Skeletal muscle tissue (tissue), 4 donors: ENCODE data around the gene NOL9. TPM values are rescaled to one million over a fixed set of nuclear protein-coding genes. Genes with fewer than 3 reads are reported as not detected.

Source experiments
- H3K27ac ChIP-seq: one replicate; pipeline ENCODE4 v1.7.0; 2013; ENCODE audit warnings: mild to moderate bottlenecking, low read depth, low read length, inconsistent platforms
- H3K27me3 ChIP-seq, 3 donors: one replicate each; pipeline ENCODE4 v1.7.0; 2013; ENCODE audit warnings: low read length in 3 of 3; ENCODE audit not compliant: control insufficient read depth in 3 of 3, insufficient read depth in 3 of 3
- H3K36me3 ChIP-seq, 3 donors: one replicate each; pipeline ENCODE4 v1.7.0; 2013; ENCODE audit warnings: low read length in 3 of 3; ENCODE audit not compliant: control insufficient read depth in 3 of 3, insufficient read depth in 3 of 3
- H3K4me1 ChIP-seq, 3 donors: one replicate each; pipeline ENCODE4 v1.7.0; 2013; ENCODE audit warnings: low read length in 3 of 3, mild to moderate bottlenecking in 3 of 3; ENCODE audit not compliant: control insufficient read depth in 3 of 3, insufficient read depth in 3 of 3
- H3K4me3 ChIP-seq, 3 donors: one replicate each; pipeline ENCODE4 v1.7.0; 2013; ENCODE audit warnings: low read length in 3 of 3
- H3K9ac ChIP-seq, 3 donors: one replicate each; pipeline ENCODE4 v1.7.0; 2013; ENCODE audit warnings: low read length in 3 of 3, mild to moderate bottlenecking in 3 of 3, moderate library complexity in 2 of 3, low read depth in 1 of 3
- H3K9me3 ChIP-seq, 3 donors: one replicate each; pipeline ENCODE4 v1.7.0; 2013; ENCODE audit warnings: low read length in 3 of 3; ENCODE audit not compliant: control insufficient read depth in 3 of 3
- total RNA-seq: library from RNA; depleted of rRNA; stranded (reverse); fragments of >200 nt; gene quantifications from one replicate; pipeline ENCODE4 v1.2.3, GENCODE V29; 2014
- donor health status: Osteomylitis.

The NOL9 gene
- total RNA-seq, 1 donor from 2014 or later: 24.0 TPM

DNA sequence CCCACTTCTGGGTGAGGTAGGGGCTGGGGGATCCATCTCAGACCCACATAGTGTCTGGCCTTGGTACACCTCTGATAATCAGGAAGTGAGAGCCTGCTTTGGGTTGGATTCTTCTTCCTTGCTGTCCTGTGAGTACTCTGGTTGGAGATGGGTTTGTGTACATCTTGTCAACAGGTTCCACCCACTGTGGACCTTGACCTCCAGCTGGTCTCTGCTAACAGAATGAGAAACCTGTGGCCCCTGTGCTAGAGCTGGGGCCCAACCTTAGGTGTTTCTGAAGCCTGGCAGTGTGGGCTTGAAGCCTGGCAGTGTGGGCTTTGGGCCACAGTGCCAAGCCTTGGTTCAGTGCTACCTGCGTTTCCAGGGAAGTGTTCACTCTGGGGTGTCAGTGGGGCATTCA, 28.1 kb upstream of the NOL9 start:
- Histone ChIP-seq H3K27ac (peak overlapping the region; percentile 19), H3K36me3 (peaks cover 0 to 3% (median 0%) of the 10 kb centered on the region in 3 donors), H3K9ac (no peak overlapping the region), H3K27me3 (no peaks in the 10 kb centered on the region), H3K4me1 (peaks cover 48 to 67% (median 67%) of the 10 kb centered on the region in 3 donors), H3K9me3 (no peaks in the 10 kb centered on the region), H3K4me3 (no peak overlapping the region)

DNA sequence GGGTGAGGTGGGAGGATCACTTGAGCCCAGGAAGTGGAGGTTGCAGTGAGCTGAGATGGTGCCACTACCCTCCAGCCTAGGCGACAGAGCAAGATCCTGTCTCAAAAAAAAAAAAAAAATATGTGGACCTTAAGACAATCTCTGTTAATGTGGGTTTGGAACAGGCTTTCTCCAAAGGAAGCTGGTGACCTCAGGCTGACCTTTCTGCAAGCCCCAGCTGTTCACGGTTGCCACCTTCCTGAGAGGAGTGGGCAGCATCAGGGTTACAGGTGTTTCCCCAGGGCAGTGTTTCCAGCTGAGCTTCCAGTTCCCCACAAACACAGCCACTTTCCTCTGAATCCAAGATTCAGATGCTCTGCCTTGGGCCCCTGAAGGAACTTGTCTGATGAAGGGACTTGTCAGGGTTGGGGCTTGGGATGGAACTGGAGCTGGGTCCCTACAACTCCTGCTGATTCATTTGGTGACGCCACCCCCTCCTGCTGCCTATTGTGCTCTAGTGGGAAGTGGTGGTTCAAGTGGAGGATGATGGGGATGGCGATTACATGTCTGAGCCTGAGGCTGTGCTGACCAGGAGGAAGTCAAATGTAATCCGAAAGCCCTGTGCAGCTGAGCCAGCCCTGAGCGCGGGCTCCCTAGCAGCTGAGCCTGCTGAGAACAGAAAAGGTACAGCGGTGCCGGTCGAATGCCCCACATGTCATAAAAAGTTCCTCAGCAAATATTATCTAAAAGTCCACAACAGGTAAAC, 27.4 kb upstream of the NOL9 start:
- Histone ChIP-seq H3K27me3 (no peaks in the 10 kb centered on the region), H3K4me3 (no peak overlapping the region), H3K27ac (peak overlapping the region; percentile 97), H3K4me1 (peaks cover 43 to 61% (median 60%) of the 10 kb centered on the region in 3 donors), H3K9ac (peak overlapping the region in 2 of 3 donors; percentile 88), H3K9me3 (no peaks in the 10 kb centered on the region), H3K36me3 (peaks cover 0 to 3% (median 0%) of the 10 kb centered on the region in 3 donors)

DNA sequence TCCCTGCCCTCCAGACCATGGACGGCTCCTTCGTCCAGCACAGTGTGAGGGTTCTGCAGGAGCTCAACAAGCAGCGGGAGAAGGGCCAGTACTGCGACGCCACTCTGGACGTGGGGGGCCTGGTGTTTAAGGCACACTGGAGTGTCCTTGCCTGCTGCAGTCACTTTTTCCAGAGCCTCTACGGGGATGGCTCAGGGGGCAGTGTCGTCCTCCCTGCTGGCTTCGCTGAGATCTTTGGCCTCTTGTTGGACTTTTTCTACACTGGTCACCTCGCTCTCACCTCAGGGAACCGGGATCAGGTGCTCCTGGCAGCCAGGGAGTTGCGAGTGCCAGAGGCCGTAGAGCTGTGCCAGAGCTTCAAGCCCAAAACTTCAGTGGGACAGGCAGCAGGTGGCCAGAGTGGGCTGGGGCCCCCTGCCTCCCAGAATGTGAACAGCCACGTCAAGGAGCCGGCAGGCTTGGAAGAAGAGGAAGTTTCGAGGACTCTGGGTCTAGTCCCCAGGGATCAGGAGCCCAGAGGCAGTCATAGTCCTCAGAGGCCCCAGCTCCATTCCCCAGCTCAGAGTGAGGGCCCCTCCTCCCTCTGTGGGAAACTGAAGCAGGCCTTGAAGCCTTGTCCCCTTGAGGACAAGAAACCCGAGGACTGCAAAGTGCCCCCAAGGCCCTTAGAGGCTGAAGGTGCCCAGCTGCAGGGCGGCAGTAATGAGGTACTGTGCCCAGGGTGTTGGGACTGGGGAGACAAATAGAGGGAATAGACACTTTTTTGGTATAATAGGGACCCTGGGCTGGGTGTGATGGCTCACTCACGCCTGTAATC, 26.5 kb upstream of the NOL9 start:
- Histone ChIP-seq H3K36me3 (peaks cover 0 to 3% (median 0%) of the 10 kb centered on the region in 3 donors), H3K4me3 (peak overlapping the region; percentile 73 to 88 (median 86)), H3K27me3 (no peaks in the 10 kb centered on the region), H3K4me1 (peaks cover 35 to 53% (median 51%) of the 10 kb centered on the region in 3 donors), H3K27ac (peak overlapping the region; percentile 97), H3K9me3 (no peaks in the 10 kb centered on the region), H3K9ac (peak overlapping the region; percentile 85 to 88 (median 88))

- Histone ChIP-seq H3K36me3 (peaks cover 0 to 3% (median 0%) of the 10 kb centered on the region in 3 donors), H3K4me1 (peaks cover 34 to 46% (median 45%) of the 10 kb centered on the region in 3 donors), H3K27me3 (no peaks in the 10 kb centered on the region), H3K4me3 (peak overlapping the region; percentile 73 to 88 (median 86)), H3K9me3 (no peaks in the 10 kb centered on the region), H3K9ac (peak overlapping the region; percentile 85 to 88 (median 88)), H3K27ac (peak overlapping the region; percentile 97)
These were observed 25.8 kb upstream of the NOL9 start for GRCh38 chr1:6580119-6580592.

DNA sequence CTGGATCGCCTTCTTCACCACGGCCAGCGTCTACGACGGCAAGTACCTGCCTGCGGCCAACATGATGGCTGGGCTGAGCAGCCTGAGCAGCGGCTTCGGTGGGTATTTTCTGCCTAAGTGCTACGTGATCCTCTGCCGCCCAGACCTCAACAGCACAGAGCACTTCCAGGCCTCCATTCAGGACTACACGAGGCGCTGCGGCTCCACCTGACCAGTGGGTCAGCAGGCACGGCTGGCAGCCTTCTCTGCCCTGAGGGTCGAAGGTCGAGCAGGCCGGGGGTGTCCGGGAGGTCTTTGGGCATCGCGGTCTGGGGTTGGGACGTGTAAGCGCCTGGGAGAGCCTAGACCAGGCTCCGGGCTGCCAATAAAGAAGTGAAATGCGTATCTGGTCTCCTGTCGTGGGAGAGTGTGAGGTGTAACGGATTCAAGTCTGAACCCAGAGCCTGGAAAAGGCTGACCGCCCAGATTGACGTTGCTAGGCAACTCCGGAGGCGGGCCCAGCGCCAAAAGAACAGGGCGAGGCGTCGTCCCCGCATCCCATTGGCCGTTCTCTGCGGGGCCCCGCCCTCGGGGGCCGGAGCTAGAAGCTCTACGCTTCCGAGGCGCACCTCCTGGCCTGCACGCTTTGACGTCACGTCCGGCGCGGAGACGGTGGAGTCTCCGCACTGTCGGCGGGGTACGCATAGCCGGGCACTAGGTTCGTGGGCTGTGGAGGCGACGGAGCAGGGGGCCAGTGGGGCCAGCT, 25.2 kb upstream of the NOL9 start, which contains the start of gene ZBTB48:
Gene ZBTB48, plus strand, starts transcription at position 621 of the 745 bp plus-strand sequence. CDS start 616 bp downstream, outside the sequence.
- Histone ChIP-seq H3K4me3 (peak within 1 kb of the TSS; percentile 73 to 88 (median 86)), H3K36me3 (peaks cover 0 to 3% (median 0%) of the 10 kb centered on the region in 3 donors), H3K27ac (peak within 1 kb of the TSS; percentile 97), H3K27me3 (peaks cover 0 to 2% (median 0%) of the 10 kb centered on the region in 3 donors), H3K4me1 (peaks cover 28 to 40% (median 39%) of the 10 kb centered on the region in 3 donors), H3K9ac (peak within 1 kb of the TSS; percentile 85 to 88 (median 88)), H3K9me3 (no peaks in the 10 kb centered on the region)

DNA sequence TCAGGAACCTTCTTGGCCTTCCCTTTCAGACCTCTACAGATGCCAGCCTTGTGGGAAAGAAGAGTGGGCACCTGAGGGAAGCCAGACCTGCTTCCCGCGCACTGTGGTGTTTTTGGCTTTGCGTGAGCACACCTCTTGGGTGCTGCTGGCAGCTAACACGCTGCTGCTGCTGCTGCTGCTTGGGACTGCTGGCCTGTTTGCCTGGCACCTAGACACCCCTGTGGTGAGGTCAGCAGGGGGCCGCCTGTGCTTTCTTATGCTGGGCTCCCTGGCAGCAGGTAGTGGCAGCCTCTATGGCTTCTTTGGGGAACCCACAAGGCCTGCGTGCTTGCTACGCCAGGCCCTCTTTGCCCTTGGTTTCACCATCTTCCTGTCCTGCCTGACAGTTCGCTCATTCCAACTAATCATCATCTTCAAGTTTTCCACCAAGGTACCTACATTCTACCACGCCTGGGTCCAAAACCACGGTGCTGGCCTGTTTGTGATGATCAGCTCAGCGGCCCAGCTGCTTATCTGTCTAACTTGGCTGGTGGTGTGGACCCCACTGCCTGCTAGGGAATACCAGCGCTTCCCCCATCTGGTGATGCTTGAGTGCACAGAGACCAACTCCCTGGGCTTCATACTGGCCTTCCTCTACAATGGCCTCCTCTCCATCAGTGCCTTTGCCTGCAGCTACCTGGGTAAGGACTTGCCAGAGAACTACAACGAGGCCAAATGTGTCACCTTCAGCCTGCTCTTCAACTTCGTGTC, 24.5 kb upstream of the NOL9 start:
- H3K4me1 ChIP-seq: peaks cover 24 to 36% (median 31%) of the 10 kb centered on the region in 3 donors
- H3K36me3 ChIP-seq: peaks cover 0 to 3% (median 0%) of the 10 kb centered on the region in 3 donors
- no peaks in the 10 kb centered on the region for H3K9me3 ChIP-seq
- H3K27ac ChIP-seq: peak overlapping the region; percentile 97
- peak overlapping the region; percentile 69 to 88 (median 88) for H3K9ac ChIP-seq
- H3K27me3 ChIP-seq: peaks cover 0 to 4% (median 0%) of the 10 kb centered on the region in 3 donors
- H3K4me3 ChIP-seq: peak overlapping the region; percentile 73 to 88 (median 86)

DNA sequence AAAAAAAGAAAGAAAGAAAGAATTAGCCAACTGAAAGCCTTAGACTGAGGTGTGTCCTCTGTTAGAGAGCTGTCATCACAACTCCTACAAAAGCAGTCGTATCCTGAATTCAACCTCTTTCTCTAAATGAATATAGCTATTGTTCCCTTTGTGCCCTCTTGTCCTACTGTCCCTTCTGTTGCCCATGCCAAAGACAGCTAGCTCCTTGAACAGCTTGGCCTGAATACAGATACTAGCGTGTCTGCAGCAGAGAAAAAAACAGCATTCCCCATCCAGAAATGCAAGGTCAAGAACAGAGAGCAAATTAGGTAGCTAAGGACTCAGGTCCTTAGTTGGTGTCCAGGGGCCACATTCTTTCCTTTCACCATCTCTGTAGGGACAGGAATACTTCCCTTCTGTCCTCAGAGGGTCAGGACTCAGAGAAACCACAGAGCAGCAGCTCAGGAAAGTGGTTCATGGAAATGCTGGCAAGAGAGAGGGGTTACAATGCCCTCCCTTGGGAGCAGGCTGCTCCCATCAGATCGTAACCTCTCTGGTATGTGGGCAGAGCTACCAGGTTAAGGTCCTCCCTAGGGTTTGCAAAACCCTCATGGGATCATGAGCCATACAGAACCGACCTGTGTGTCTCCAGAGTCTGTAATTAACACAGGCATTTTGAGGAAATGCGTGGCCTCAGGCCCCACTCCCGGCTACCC, 23.7 kb upstream of the NOL9 start:
- peaks cover 24 to 36% (median 31%) of the 10 kb centered on the region in 3 donors for H3K4me1 ChIP-seq
- no peaks in the 10 kb centered on the region for H3K9me3 ChIP-seq
- peaks cover 0 to 3% (median 0%) of the 10 kb centered on the region in 3 donors for H3K36me3 ChIP-seq
- H3K27me3 ChIP-seq: peaks cover 0 to 4% (median 0%) of the 10 kb centered on the region in 3 donors
- no peak overlapping the region for H3K9ac ChIP-seq
- no peak overlapping the region for H3K27ac ChIP-seq
- no peak overlapping the region for H3K4me3 ChIP-seq

DNA sequence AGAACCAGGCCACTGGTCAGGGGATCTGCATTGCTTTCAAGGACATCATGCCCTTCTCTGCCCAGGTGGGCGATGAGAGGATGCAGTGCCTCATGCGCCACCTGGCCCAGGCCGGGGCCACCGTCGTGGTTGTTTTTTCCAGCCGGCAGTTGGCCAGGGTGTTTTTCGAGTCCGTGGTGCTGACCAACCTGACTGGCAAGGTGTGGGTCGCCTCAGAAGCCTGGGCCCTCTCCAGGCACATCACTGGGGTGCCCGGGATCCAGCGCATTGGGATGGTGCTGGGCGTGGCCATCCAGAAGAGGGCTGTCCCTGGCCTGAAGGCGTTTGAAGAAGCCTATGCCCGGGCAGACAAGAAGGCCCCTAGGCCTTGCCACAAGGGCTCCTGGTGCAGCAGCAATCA, 20.5 kb upstream of the NOL9 start:
- Histone ChIP-seq H3K9me3 (no peaks in the 10 kb centered on the region), H3K9ac (no peak overlapping the region), H3K36me3 (no peaks in the 10 kb centered on the region), H3K4me3 (no peak overlapping the region), H3K4me1 (peaks cover 7 to 9% (median 8%) of the 10 kb centered on the region in 3 donors), H3K27ac (no peak overlapping the region), H3K27me3 (peaks cover 0 to 4% (median 0%) of the 10 kb centered on the region in 3 donors)
